ENCODE results near the gene ARHGAP10.

DNA sequence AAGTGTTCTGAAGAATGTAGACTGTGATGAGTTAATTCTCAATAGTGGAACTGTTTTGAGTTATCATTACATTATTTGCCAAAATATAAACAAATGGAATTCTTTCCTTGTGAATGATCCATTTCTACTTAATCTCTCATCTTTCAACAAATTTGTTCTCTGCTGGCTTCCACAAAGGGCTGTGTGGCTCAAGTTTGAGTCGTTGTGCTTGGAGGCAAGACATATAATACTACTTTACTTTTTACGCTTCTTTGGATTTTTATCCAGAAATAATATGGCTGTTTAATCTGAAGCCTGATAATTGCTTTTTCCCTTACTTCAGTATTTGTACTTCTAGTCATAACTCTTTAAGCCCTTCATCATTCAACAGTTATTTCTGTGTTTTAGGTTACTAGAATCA lies 169.5 kb downstream of the ARHGAP10 start:
- TF ChIP-seq POLR2A (IDR thresholded peaks at IDR 0.05) (no peak), EP300 (IDR thresholded peaks at IDR 0.05) (no peak)
- TF ChIP-seq, protein P1, sequence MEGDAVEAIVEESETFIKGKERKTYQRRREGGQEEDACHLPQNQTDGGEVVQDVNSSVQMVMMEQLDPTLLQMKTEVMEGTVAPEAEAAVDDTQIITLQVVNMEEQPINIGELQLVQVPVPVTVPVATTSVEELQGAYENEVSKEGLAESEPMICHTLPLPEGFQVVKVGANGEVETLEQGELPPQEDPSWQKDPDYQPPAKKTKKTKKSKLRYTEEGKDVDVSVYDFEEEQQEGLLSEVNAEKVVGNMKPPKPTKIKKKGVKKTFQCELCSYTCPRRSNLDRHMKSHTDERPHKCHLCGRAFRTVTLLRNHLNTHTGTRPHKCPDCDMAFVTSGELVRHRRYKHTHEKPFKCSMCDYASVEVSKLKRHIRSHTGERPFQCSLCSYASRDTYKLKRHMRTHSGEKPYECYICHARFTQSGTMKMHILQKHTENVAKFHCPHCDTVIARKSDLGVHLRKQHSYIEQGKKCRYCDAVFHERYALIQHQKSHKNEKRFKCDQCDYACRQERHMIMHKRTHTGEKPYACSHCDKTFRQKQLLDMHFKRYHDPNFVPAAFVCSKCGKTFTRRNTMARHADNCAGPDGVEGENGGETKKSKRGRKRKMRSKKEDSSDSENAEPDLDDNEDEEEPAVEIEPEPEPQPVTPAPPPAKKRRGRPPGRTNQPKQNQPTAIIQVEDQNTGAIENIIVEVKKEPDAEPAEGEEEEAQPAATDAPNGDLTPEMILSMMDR (IDR thresholded peaks at IDR 0.05): no peak
